ENCODE measurements around the gene MRPL49. TPM values are rescaled to one million over a fixed set of nuclear protein-coding genes. Genes with fewer than 3 reads are reported as not detected.
"Not testable (repeated sequence)": the region's sequence is repeated elsewhere in the genome, so short reads cannot be mapped to it uniquely, and the experiment has no call there.

The MRPL49 gene
- polyA plus RNA-seq, 4 donors = 35.2 to 65.7 (median 50.6) TPM

DNA sequence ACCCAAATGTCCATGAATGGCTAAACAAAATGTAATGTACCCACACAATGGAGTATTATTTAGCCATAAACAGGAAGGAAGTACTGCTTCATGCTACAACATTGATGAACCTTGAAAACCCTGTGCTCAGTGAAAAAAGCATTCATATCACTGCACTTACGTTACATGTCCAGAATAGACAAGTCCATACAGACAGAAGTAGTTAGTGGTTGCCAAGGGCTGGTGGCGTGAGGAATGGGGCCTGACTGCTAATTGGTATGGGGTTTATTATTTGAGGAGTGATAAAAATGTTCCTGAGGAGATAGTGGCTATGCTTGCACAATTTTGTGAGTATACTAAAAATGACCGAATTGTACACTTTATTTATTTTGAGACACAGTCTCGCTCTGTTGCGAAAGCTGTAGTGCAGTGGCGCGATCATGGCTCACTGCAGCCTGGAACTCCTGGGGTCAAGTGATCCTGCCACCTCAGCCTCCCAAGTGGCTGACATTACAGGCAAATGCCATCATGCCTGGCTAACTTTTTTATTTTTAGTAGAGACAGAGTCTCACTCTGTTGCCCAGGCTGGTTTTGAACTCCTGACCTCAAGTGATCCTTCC lies 19.9 kb downstream of the MRPL49 start:
- Histone ChIP-seq H3K27me3 (ENCODE audit: control insufficient read depth in 3 of 3, insufficient read depth in 3 of 3, low read length in 3 of 3) (peaks cover 0 to 2% (median 0%) of the 10 kb centered on the region in 3 donors), H3K27ac (ENCODE audit: low read depth in 1 of 3, low read length in 2 of 3) (no peak overlapping the region), H3K4me3 (ENCODE audit: low read depth in 1 of 3, low read length in 3 of 3) (no peak overlapping the region), H3K36me3 (ENCODE audit: control insufficient read depth in 3 of 3, insufficient read depth in 2 of 3, low read depth in 1 of 3, low read length in 3 of 3) (no peaks in the 10 kb centered on the region), H3K4me1 (ENCODE audit: control insufficient read depth in 3 of 3, insufficient read depth in 2 of 3, low read depth in 1 of 3, low read length in 2 of 3) (no peaks in the 10 kb centered on the region), H3K9me3 (ENCODE audit: control insufficient read depth in 2 of 2, insufficient read depth in 1 of 2, low read depth in 1 of 2, low read length in 1 of 2) (peaks cover 0 to 5% of the 10 kb centered on the region in 2 donors)
- FAIRE-seq (no peak), DNase-seq (no peak)
- 82 to 88% (median 85%) methylated on average over 7 of the region's 7 CpGs for WGBS, 3 donors

DNA sequence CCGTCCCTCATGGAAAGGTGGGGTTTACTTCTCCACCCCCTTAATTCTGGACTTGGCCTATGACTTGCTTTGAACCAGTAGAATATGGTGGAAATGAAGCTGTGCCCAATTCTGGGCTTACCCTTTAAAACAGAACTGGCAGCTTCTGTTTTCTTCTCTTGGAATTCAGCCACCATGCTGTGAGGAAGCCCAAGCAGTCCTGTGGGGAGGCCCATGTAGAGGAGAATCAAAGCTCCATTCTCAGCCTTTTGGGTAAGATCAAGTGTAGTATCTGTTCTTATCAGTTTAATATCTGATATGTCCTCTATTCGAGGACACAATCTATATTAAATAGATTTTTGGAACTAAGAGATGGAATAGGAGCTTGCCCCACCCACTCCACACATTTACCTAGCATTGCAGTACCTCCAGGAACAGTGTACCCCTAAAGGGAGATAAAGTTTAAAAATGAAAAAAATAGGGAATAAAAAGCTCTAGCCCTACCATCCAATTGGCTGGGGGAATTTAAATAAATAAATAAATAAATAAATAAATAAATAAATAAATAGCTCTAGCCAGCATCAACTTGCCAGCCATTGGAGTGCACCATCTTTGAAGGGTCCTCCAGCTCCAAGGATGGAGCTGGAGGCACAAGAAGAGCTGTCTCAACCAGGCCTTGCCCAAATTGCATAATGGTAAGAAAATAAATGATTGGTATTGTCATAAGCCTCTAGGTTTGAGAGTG lies 25.4 kb downstream of the MRPL49 start:
- Histone ChIP-seq H3K4me3 (ENCODE audit: low read depth in 1 of 3, low read length in 3 of 3) (no peak overlapping the region), H3K27me3 (ENCODE audit: control insufficient read depth in 3 of 3, insufficient read depth in 3 of 3, low read length in 3 of 3) (peaks cover 0 to 2% (median 0%) of the 10 kb centered on the region in 3 donors), H3K4me1 (ENCODE audit: control insufficient read depth in 3 of 3, insufficient read depth in 2 of 3, low read depth in 1 of 3, low read length in 2 of 3) (peaks cover 0 to 11% (median 2%) of the 10 kb centered on the region in 3 donors), H3K36me3 (ENCODE audit: control insufficient read depth in 3 of 3, insufficient read depth in 2 of 3, low read depth in 1 of 3, low read length in 3 of 3) (no peaks in the 10 kb centered on the region), H3K9me3 (ENCODE audit: control insufficient read depth in 2 of 2, insufficient read depth in 1 of 2, low read depth in 1 of 2, low read length in 1 of 2) (peaks cover 0 to 10% of the 10 kb centered on the region in 2 donors), H3K27ac (ENCODE audit: low read depth in 1 of 3, low read length in 2 of 3) (no peak overlapping the region)
- DNase-seq = no peak
- WGBS, 3 donors = 75 to 81% (median 79%) methylated on average over 2 of the region's 2 CpGs
- FAIRE-seq = no peak

DNA sequence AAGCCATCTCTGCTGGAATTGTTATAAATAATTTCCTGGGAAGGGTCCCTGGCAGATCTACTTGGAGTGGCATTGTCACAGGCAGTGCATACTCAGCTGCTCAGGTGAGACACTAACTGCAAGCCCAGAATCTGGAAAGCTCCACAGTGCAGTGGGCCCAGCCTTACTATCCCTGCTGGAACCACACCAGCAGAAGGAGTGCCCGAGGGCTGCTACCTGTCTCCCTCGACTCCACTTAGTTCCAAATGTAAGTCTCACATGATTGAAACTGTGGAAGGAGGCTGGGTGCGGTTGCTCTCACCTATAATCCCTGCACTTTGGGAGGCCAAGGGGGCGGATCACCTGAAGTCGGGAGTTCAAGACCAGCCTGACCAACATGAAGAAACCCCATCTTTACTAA lies 26.5 kb downstream of the MRPL49 start:
- H3K27me3 ChIP-seq (ENCODE audit: control insufficient read depth in 3 of 3, insufficient read depth in 3 of 3, low read length in 3 of 3) = peaks cover 0 to 2% (median 0%) of the 10 kb centered on the region in 3 donors
- peaks cover 0 to 10% of the 10 kb centered on the region in 2 donors for H3K9me3 ChIP-seq (ENCODE audit: control insufficient read depth in 2 of 2, insufficient read depth in 1 of 2, low read depth in 1 of 2, low read length in 1 of 2)
- DNase-seq (no peak), FAIRE-seq (no peak)
- no peak overlapping the region for H3K27ac ChIP-seq (ENCODE audit: low read depth in 1 of 3, low read length in 2 of 3)
- H3K4me3 ChIP-seq (ENCODE audit: low read depth in 1 of 3, low read length in 3 of 3) = no peak overlapping the region
- 71 to 89% (median 88%) methylated on average over 5 of the region's 5 CpGs for WGBS, 3 donors
- H3K36me3 ChIP-seq (ENCODE audit: control insufficient read depth in 3 of 3, insufficient read depth in 2 of 3, low read depth in 1 of 3, low read length in 3 of 3) = no peaks in the 10 kb centered on the region
- peaks cover 0 to 11% (median 2%) of the 10 kb centered on the region in 3 donors for H3K4me1 ChIP-seq (ENCODE audit: control insufficient read depth in 3 of 3, insufficient read depth in 2 of 3, low read depth in 1 of 3, low read length in 2 of 3)

DNA sequence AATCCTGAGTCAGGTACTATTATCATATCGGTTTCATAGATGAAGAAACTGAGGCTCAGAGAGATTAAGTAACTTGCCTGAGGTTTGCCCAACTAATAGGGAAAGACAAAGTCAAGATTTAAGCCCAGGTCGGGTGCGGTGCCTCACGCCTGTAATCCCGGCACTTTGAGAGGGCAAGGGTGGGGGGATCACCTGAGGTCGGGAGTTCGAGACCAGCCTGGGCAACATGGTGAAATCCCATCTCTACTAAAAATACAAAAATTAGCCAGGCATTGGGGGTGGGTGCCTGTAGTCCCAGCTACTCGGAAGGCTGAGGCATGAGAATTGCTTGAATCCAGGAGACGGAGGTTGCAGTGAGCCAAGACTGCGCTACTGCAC lies 28.0 kb downstream of the MRPL49 start:
- H3K4me1 ChIP-seq (ENCODE audit: control insufficient read depth in 3 of 3, insufficient read depth in 2 of 3, low read depth in 1 of 3, low read length in 2 of 3) = peaks cover 0 to 11% (median 2%) of the 10 kb centered on the region in 3 donors
- H3K9me3 ChIP-seq (ENCODE audit: control insufficient read depth in 2 of 2, insufficient read depth in 1 of 2, low read depth in 1 of 2, low read length in 1 of 2); H3K27me3 ChIP-seq (ENCODE audit: control insufficient read depth in 3 of 3, insufficient read depth in 3 of 3, low read length in 3 of 3); H3K4me3 ChIP-seq (ENCODE audit: low read depth in 1 of 3, low read length in 3 of 3); FAIRE-seq; DNase-seq; H3K36me3 ChIP-seq (ENCODE audit: control insufficient read depth in 3 of 3, insufficient read depth in 2 of 3, low read depth in 1 of 3, low read length in 3 of 3): not testable (repeated sequence)
- H3K27ac ChIP-seq (ENCODE audit: low read depth in 1 of 3, low read length in 2 of 3) = peak overlapping the region in 1 of 3 donors; percentile 95
- WGBS, 3 donors = 65 to 74% (median 67%) methylated on average over 10 of the region's 10 CpGs

DNA sequence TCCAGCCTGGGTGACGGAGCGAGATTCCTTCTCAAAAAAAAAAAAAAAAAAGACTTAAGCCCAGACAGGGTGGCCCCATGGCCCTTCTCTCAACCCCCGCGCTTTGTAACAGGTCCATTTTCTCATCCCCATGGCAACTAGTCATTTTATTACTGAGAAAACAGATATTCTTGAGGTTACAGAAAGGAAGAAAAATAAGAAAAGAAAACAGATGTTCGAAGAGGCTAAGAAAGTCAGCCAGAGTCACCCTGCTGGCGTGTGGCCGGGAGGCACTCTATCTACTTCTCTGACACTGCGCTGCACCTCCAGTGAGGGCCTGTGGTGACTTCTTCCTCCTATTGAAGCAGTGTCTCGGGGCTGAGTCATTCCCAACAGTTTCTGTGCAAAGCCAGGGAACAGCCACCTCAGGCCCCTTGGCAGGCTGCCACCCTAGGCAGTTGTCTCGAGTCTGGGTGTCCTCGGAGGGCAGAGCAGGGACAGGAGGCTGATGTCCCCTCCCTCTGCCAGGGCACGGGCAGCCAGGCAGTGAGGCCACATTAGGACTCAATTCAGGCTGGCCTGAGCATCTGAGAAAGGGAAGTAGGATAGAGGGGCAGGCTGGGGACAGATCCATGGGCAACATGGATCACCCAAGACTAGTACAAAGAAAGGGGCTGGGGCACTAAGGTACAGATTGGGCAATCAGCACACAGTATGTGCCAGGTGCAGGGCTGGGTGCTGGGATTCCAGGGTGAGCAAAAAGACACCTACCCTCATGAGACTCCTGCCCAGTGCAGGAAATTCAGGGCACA lies 28.6 kb downstream of the MRPL49 start:
- H3K9me3 ChIP-seq (ENCODE audit: control insufficient read depth in 2 of 2, insufficient read depth in 1 of 2, low read depth in 1 of 2, low read length in 1 of 2) = peaks cover 0 to 10% of the 10 kb centered on the region in 2 donors
- 15 to 27% (median 18%) methylated on average over 12 of the region's 12 CpGs for WGBS, 3 donors
- no peaks in the 10 kb centered on the region for H3K36me3 ChIP-seq (ENCODE audit: control insufficient read depth in 3 of 3, insufficient read depth in 2 of 3, low read depth in 1 of 3, low read length in 3 of 3)
- DNase-seq (peak; percentile 73 to 92), FAIRE-seq (no peak)
- no peaks in the 10 kb centered on the region for H3K27me3 ChIP-seq (ENCODE audit: control insufficient read depth in 3 of 3, insufficient read depth in 3 of 3, low read length in 3 of 3)
- H3K4me3 ChIP-seq (ENCODE audit: low read depth in 1 of 3, low read length in 3 of 3) = no peak overlapping the region
- peaks cover 0 to 11% (median 2%) of the 10 kb centered on the region in 3 donors for H3K4me1 ChIP-seq (ENCODE audit: control insufficient read depth in 3 of 3, insufficient read depth in 2 of 3, low read depth in 1 of 3, low read length in 2 of 3)
- peak overlapping the region; percentile 48 to 95 (median 51) for H3K27ac ChIP-seq (ENCODE audit: low read depth in 1 of 3, low read length in 2 of 3)

DNA sequence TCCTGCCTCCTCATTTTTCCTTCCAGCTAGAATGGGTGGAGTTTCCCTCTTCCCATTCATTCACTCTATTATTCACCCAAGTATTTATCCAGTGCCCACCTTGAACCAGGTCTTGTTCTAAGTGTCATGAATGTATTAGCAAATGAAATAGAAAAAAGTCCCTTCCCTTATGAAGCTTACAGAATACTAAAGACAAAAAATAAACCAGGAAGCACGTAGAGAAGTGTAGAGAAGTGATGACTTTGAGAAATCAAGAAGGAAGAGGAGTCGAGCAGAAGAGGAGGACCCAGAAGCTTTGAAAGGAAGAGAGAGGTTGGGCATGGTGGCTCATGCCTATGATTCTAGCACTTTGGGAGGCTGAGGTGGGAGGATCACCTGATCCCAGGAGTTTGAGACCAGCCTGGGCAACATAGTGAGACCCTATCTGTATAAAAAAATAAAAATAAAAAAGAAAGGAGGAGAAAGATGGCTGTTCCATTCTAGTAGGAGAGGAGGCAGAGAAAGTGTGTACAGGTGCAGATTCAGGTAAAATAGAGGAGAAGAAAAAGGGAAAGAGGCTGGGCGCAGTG lies 29.3 kb downstream of the MRPL49 start:
- DNase-seq (no peak), FAIRE-seq (no peak)
- no peaks in the 10 kb centered on the region for H3K27me3 ChIP-seq (ENCODE audit: control insufficient read depth in 3 of 3, insufficient read depth in 3 of 3, low read length in 3 of 3)
- no peak overlapping the region for H3K4me3 ChIP-seq (ENCODE audit: low read depth in 1 of 3, low read length in 3 of 3)
- peak overlapping the region in 1 of 3 donors; percentile 95 for H3K27ac ChIP-seq (ENCODE audit: low read depth in 1 of 3, low read length in 2 of 3)
- peaks cover 0 to 11% (median 2%) of the 10 kb centered on the region in 3 donors for H3K4me1 ChIP-seq (ENCODE audit: control insufficient read depth in 3 of 3, insufficient read depth in 2 of 3, low read depth in 1 of 3, low read length in 2 of 3)
- WGBS, 3 donors = 55 to 62% (median 61%) methylated on average over 3 of the region's 3 CpGs
- peaks cover 0 to 9% of the 10 kb centered on the region in 2 donors for H3K9me3 ChIP-seq (ENCODE audit: control insufficient read depth in 2 of 2, insufficient read depth in 1 of 2, low read depth in 1 of 2, low read length in 1 of 2)
- no peaks in the 10 kb centered on the region for H3K36me3 ChIP-seq (ENCODE audit: control insufficient read depth in 3 of 3, insufficient read depth in 2 of 3, low read depth in 1 of 3, low read length in 3 of 3)

DNA sequence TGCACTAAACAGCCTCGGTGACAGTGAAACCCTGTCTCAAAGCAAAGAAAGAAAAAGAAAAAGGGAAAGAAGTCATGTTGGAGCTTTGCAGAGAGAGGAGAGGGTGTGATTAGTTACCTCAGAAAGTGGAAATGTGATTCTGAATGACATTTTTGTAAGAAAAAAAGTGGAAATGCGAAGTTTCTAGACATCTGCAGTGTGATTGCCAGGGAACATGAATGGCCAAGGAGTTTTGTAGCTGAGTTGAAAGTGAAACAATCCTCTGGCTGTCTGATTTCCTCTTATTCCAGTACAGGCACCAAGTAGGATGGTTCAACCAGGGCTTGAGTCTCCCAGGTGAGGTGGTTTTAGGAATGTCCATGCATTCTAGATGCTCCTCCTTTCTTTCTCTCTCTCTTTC lies 30.0 kb downstream of the MRPL49 start:
- Histone ChIP-seq H3K9me3 (ENCODE audit: control insufficient read depth in 2 of 2, insufficient read depth in 1 of 2, low read depth in 1 of 2, low read length in 1 of 2) (peaks cover 0 to 3% of the 10 kb centered on the region in 2 donors), H3K4me1 (ENCODE audit: control insufficient read depth in 3 of 3, insufficient read depth in 2 of 3, low read depth in 1 of 3, low read length in 2 of 3) (peaks cover 0 to 11% (median 2%) of the 10 kb centered on the region in 3 donors), H3K4me3 (ENCODE audit: low read depth in 1 of 3, low read length in 3 of 3) (no peak overlapping the region), H3K27me3 (ENCODE audit: control insufficient read depth in 3 of 3, insufficient read depth in 3 of 3, low read length in 3 of 3) (no peaks in the 10 kb centered on the region), H3K36me3 (ENCODE audit: control insufficient read depth in 3 of 3, insufficient read depth in 2 of 3, low read depth in 1 of 3, low read length in 3 of 3) (no peaks in the 10 kb centered on the region), H3K27ac (ENCODE audit: low read depth in 1 of 3, low read length in 2 of 3) (peak overlapping the region in 1 of 3 donors; percentile 47)
- 27 to 51% (median 44%) methylated on average over 2 of the region's 2 CpGs for WGBS, 3 donors
- DNase-seq = peak in 1 of 2 donors; percentile 41
- no peak for FAIRE-seq

DNA sequence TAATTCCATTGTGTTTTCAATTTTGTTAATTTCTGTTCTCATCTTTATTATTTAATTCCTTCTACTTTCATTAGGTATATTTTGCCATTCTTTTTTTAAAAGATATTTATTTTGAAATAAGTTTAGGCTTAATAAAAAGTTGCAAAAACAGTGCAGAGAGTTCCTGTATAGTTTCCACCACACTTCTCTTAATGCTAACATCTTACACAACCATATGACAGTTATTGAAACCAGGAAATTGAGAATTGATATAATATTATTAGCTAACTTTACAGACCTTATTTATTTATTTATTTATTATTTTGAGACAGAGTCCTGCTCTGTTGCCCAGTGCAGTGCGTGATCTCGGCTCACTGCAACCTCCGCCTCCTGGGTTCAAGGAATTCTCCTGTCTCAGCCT lies 34.1 kb downstream of the MRPL49 start:
- 95 to 99% (median 98%) methylated on average over 3 of the region's 3 CpGs for WGBS, 3 donors

More for the DNA sequence above, 34.1 kb downstream of the MRPL49 start:
- Histone ChIP-seq H3K27me3 (ENCODE audit: control insufficient read depth in 3 of 3, insufficient read depth in 3 of 3, low read length in 3 of 3) (no peaks in the 10 kb centered on the region), H3K9me3 (ENCODE audit: control insufficient read depth in 2 of 2, insufficient read depth in 1 of 2, low read depth in 1 of 2, low read length in 1 of 2) (no peaks in the 10 kb centered on the region), H3K4me1 (ENCODE audit: control insufficient read depth in 3 of 3, insufficient read depth in 2 of 3, low read depth in 1 of 3, low read length in 2 of 3) (no peaks in the 10 kb centered on the region), H3K27ac (ENCODE audit: low read depth in 1 of 3, low read length in 2 of 3) (no peak overlapping the region), H3K36me3 (ENCODE audit: control insufficient read depth in 3 of 3, insufficient read depth in 2 of 3, low read depth in 1 of 3, low read length in 3 of 3) (no peaks in the 10 kb centered on the region), H3K4me3 (ENCODE audit: low read depth in 1 of 3, low read length in 3 of 3) (no peak overlapping the region)
- DNase-seq (no peak), FAIRE-seq (no peak)
